Ovary (tissue), 9 donors: Measurements from ENCODE around the gene NUDT8. TPM values are rescaled to one million over a fixed set of nuclear protein-coding genes. Genes with fewer than 3 reads are reported as not detected.

Experiments used
- DNase-seq, 5 donors: peaks; one replicate each; pipeline ENCODE4 v3.0.0-alpha.2; 2019 to 2020
- H3K27ac ChIP-seq, 2 donors: fragments of 200-600 bp; one replicate each; pipeline versions ENCODE4 v1.5.1 to v1.8.0; 2019 to 2022
- H3K27me3 ChIP-seq: fragments of 200-600 bp; one replicate; pipeline ENCODE4 v1.8.0; 2022
- H3K36me3 ChIP-seq: fragments of 200-600 bp; sonication (generic); one replicate; pipeline ENCODE4 v1.5.1; 2019
- H3K4me1 ChIP-seq: one replicate; pipeline ENCODE4 v1.8.1; 2013; ENCODE audit warnings: mild to moderate bottlenecking, moderate library complexity; ENCODE audit not compliant: insufficient read depth
- H3K4me3 ChIP-seq: fragments of 200-600 bp; sonication (generic); one replicate; pipeline ENCODE4 v1.5.1; 2017
- H3K9me3 ChIP-seq, 2 donors: fragments of 200-600 bp in 1 of 2; sonication (generic) in 1 of 2; one replicate each; pipeline versions ENCODE4 v1.5.1 to v1.8.1; 2013 to 2019; ENCODE audit warnings: mild to moderate bottlenecking in 1 of 2, moderate library complexity in 1 of 2
- CTCF ChIP-seq, 3 donors: fragments of 450-650 bp in 2 of 3; fragments of 200-600 bp in 1 of 3; IDR thresholded peaks; one replicate each; pipeline versions ENCODE4 v1.5.1 to v1.8.0; 2016 to 2022; ENCODE audit warnings: antibody characterized with exemption in 3 of 3, mild to moderate bottlenecking in 1 of 3
- EP300 ChIP-seq: sonication (generic); formaldehyde crosslinking; IDR thresholded peaks from one replicate; pipeline ENCODE4 v1.6.1; 2017; ENCODE audit warnings: antibody characterized with exemption
- POLR2A ChIP-seq: fragments of 450-650 bp; IDR thresholded peaks from one replicate; pipeline ENCODE4 v1.6.1; 2017; ENCODE audit warnings: antibody characterized with exemption, mild to moderate bottlenecking, moderate library complexity
- WGBS, 3 donors: extraction: QIAGEN DNeasy Blood & Tissue Kit in 1 of 3; methylation state at CpG; one replicate each; pipeline versions ENCODE4 v1.1.5 to v1.1.7; 2013 to 2017; 5-methylcytosine and 5-hydroxymethylcytosine counted together
- intact Hi-C, 4 donors: fragments of 100-400 bp; cut with DNase I; formaldehyde crosslinking; loops; one replicate each; pipeline versions ENCODE4 v1.11.0 to v1.15.1; 2022 to 2023
- polyA plus RNA-seq, 2 donors: library from polyadenylated mRNA; stranded (reverse); fragments of 200-250 nt in 1 of 2; fragments of 350-450 nt in 1 of 2; fragmentation: Illumina TruSeq in 1 of 2; extraction: RNeasy Lipid Tissue Mini Kit (QIAGEN cat#74804) in 1 of 2; gene quantifications; one replicate each; pipeline ENCODE4 v1.2.3, GENCODE V29; 2013 to 2014
- total RNA-seq, 7 donors: library from RNA; depleted of rRNA in 2 of 7; stranded (reverse); fragments of >200 nt in 2 of 7; fragmentation: NEBNext Ultra II Directional in 3 of 7; extraction: Animal tissue kit (Norgen Biotek cat#: 25700) in 3 of 7; gene quantifications; one replicate each; pipeline versions ENCODE4 v1.1.0 to v1.2.4, GENCODE V29; 2016 to 2023
- donor health status: DM: no; HTN: no; CAD: no; lungs with moderate emphysema.
- donor health status: DM: no; HTN: no; CAD: no.
- donor health status: Bipolar disorder and iron deficiency.
- donor health status: DM: yes; HTN: yes; CAD: no.
- donor health status: DM: no; HTN: no; CAD: no.
- donor health status: DM: yes; HTN: yes; CAD: no.

NUDT8 gene
- total and polyA plus RNA-seq, 9 donors = 5.0 to 10.5 (median 7.3) TPM; not detected in 1

- Histone ChIP-seq H3K4me1 (no peaks in the 10 kb centered on the region), H3K36me3 (no peaks in the 10 kb centered on the region), H3K27ac (no peak overlapping the region), H3K4me3 (no peak overlapping the region), H3K9me3 (no peaks in the 10 kb centered on the region), H3K27me3 (no peaks in the 10 kb centered on the region)
- WGBS, 3 donors = 59 to 68% (median 62%) methylated on average over 7 of the region's 7 CpGs
- intact Hi-C loops = no loop called here
- no peak for DNase-seq
- TF ChIP-seq EP300 (no peak), CTCF (IDR thresholded peaks at IDR 0.05) (no peak), POLR2A (no peak)
Observed at GRCh38 chr11:67617243-67617953, 12.3 kb downstream of the NUDT8 start.

DNA sequence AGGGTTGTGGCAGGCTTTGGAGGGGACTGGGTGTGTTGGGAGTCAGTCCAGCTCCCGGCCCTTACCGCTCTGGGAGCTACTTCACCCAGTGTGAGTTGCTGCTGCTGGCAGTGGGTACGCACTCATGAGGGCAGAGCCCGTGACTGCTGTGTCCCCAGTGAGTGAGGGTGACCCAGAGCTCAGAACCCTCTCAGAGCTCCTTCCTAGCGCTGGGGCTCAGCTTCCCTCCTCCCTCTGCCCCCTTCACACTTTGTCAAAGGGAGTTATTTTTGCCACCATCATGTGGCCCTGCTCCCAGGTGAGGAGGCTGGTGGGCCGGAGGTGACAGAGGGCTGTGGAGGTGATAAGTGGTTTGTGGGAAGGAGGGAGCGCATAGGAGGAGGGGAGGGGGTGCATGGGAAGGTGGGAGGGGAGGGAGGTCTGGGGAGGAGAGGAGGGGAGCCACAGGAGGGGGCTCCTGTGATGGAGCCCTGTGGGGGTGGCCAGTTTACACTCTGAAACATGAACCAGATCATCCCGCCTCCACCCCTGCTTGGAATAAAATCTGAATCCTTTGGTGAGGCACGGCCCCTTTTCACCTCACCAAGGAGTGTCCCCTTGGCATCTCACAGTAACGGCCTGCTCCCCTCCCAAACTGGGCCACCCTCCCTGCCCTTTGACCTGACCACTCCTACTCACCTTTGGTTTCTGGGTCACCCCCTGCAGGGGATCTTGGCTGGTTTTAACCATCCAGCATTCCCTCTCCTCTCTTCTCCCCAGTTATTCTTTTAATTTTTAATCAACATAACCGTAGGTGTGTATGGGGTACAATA is 13.1 kb downstream of the NUDT8 start:
- Histone ChIP-seq H3K36me3 (no peaks in the 10 kb centered on the region), H3K27ac (no peak overlapping the region), H3K27me3 (no peaks in the 10 kb centered on the region), H3K4me3 (no peak overlapping the region), H3K9me3 (no peaks in the 10 kb centered on the region), H3K4me1 (no peaks in the 10 kb centered on the region)
- intact Hi-C loops = no loop called here
- DNase-seq = no peak
- no peak for TF ChIP-seq POLR2A
- no peak for TF ChIP-seq EP300
- 16 to 23% (median 18%) methylated on average over 10 to 11 of the region's 11 CpGs for WGBS, 3 donors

DNA sequence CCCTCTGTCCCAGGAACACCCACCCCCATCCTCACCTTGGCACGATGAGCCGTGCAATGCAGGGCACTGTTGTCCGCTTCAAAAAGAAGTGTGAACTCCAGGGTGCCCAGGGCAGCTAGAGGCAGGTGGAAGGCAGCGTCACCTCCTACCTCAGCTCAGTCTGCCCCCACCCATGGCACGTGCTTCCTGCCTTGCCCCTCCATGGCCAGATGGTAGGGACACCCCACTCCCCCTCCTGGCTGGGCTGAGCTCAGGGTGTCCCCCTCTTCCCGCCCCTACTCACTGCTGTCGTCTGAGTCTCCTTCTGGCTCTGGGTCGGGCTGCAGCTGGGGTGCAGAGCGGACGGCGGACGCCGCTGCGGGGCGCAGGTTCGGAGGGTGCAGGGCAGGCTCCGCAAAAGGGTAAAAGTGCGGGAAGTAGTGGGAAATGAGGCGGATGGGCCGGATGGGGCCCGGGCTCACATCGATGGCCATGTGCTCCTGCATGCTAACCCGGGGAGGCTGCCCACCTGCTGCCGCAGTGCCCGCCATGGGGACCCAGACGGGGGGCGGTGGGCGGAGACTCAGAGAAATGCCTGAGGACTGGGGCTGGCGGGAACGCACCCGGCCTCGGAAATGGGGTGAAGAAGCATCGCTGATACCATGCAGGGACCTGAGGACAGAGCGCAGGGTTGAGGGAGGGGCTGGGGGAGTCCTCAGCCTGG is 13.9 kb downstream of the NUDT8 start:
- 15 to 47% (median 34%) methylated on average over 32 to 34 of the region's 34 CpGs for WGBS, 3 donors
- H3K9me3 ChIP-seq = no peaks in the 10 kb centered on the region
- TF ChIP-seq CTCF (IDR thresholded peaks at IDR 0.05) = no peak
- TF ChIP-seq EP300 = no peak
- TF ChIP-seq POLR2A = no peak
- intact Hi-C loops = no loop called here
- H3K36me3 ChIP-seq = no peaks in the 10 kb centered on the region
- no peak for DNase-seq
- no peaks in the 10 kb centered on the region for H3K27me3 ChIP-seq
- no peaks in the 10 kb centered on the region for H3K4me1 ChIP-seq
- no peak overlapping the region for H3K27ac ChIP-seq
- H3K4me3 ChIP-seq = no peak overlapping the region

DNA sequence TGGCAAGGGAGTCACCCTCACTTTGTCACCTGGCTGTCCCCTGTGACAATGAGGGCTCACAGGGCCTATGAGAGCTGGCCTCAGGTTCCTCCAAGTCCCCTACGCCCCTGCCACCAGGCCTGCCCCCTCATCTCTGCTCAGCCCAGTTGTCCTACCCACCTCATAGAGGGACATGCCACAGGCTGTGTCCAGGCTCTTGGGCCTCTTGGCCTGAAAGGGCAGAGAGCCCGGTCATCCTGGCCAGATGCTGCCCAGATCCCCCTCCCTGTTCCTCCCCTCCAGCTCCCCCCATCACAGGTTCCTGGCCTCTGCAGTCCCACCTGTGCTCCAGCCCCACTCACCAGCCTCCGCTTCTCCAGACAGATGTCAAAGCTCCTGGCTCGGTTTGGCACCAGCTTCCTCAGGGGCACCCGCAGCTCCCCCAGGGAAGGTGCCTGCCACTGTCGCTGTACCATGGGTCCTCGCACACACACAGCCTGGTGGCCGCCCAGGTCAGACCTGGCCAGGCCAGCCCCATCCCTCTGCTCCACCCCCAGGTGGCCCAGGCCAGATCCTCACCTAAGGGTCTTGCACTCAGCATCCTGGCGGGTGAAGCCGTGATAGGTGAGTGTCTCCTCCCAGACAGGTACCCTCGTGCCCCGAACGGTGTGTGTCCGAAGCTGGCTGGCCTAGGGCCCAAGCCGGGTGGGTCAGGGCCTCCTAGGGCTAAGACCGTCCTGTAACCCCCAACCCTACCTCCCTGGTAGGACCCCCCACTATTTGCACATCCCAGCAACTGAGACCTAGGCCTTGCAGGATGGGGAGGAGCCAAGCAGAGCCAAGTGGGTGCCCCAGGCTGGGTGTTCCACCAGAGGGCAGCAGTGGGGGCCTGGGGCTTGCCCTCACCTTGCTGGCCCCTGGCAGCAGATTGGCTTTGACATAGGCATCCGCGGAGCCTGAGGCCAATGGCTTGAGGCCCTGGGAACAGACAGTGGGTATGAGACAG is 14.7 kb downstream of the NUDT8 start:
- no peaks in the 10 kb centered on the region for H3K9me3 ChIP-seq
- WGBS, 3 donors = 71 to 76% (median 75%) methylated on average over 8 to 18 of the region's 18 CpGs
- H3K36me3 ChIP-seq = no peaks in the 10 kb centered on the region
- no peak overlapping the region for H3K4me3 ChIP-seq
- no peak for TF ChIP-seq EP300
- no peak for TF ChIP-seq CTCF (IDR thresholded peaks at IDR 0.05)
- TF ChIP-seq POLR2A = no peak
- H3K27ac ChIP-seq = no peak overlapping the region
- H3K4me1 ChIP-seq = no peaks in the 10 kb centered on the region
- DNase-seq = peak in 1 of 5 donors; percentile 30
- intact Hi-C loops = no loop called here
- H3K27me3 ChIP-seq = no peaks in the 10 kb centered on the region
